Endodermal cell (in vitro differentiated cells): ENCODE measurements around the gene PCGF5. TPM values are rescaled to one million over a fixed set of nuclear protein-coding genes. Genes with fewer than 3 reads are reported as not detected.
A peak's percentile ranks its signal among the peaks of the same experiment; 100 is the strongest.

Source experiments
- DNase-seq: peaks from one replicate; pipeline ENCODE4 v3.0.0-alpha.2; 2017
- H3K27ac ChIP-seq: 2 replicates; pipeline ENCODE4 v1.5.1; 2013; ENCODE audit warnings: mild to moderate bottlenecking, low read depth, low read length, moderate library complexity
- H3K27me3 ChIP-seq: 2 replicates; pipeline ENCODE4 v1.6.1; 2013; ENCODE audit warnings: mild to moderate bottlenecking, low read length, moderate library complexity; ENCODE audit not compliant: insufficient read depth, control insufficient read depth, poor library complexity, severe bottlenecking
- H3K36me3 ChIP-seq: 2 replicates; pipeline ENCODE4 v1.7.0; 2013; ENCODE audit warnings: mild to moderate bottlenecking, low read length, moderate library complexity; ENCODE audit not compliant: control insufficient read depth, insufficient read depth
- H3K4me1 ChIP-seq: one replicate; pipeline ENCODE4 v1.7.0; 2013; ENCODE audit warnings: low read length; ENCODE audit not compliant: control insufficient read depth, insufficient read depth
- H3K4me3 ChIP-seq: 2 replicates; pipeline ENCODE4 v1.5.1; 2013; ENCODE audit warnings: mild to moderate bottlenecking, low read length, moderate library complexity
- H3K9ac ChIP-seq: 2 replicates; pipeline ENCODE4 v1.6.1; 2013; ENCODE audit warnings: mild to moderate bottlenecking, low read length, moderate library complexity; ENCODE audit not compliant: poor library complexity, severe bottlenecking; ENCODE audit errors: extremely low read depth
- H3K9me3 ChIP-seq: 2 replicates; pipeline ENCODE4 v1.6.1; 2013; ENCODE audit warnings: mild to moderate bottlenecking, low read length, moderate library complexity; ENCODE audit not compliant: control insufficient read depth
- H3K27ac Mint-ChIP-seq: 2 replicates; pipeline ENCODE4 v1.8.0; 2020; ENCODE audit warnings: mixed read lengths
- H3K27me3 Mint-ChIP-seq: 2 replicates; pipeline ENCODE4 v1.8.0; 2021; ENCODE audit warnings: mild to moderate bottlenecking, mixed read lengths; ENCODE audit not compliant: insufficient read depth
- H3K36me3 Mint-ChIP-seq: 2 replicates; pipeline ENCODE4 v1.8.0; 2020; ENCODE audit warnings: low read depth, mixed read lengths
- H3K4me1 Mint-ChIP-seq: 2 replicates; pipeline ENCODE4 v1.8.0; 2020; ENCODE audit warnings: mixed read lengths
- H3K4me3 Mint-ChIP-seq: 2 replicates; pipeline ENCODE4 v1.8.0; 2020; ENCODE audit warnings: mild to moderate bottlenecking, moderate library complexity, mixed read lengths
- H3K9me3 Mint-ChIP-seq: 2 replicates; pipeline ENCODE4 v1.8.0; 2020; ENCODE audit warnings: mild to moderate bottlenecking, mixed read lengths
- WGBS, 2 experiments: methylation state at CpG; one replicate each; pipeline versions ENCODE4 v1.1.5 to v1.1.7; 2013; ENCODE audit warnings: missing lambda C conversion rate in 2 of 2, mixed read lengths in 1 of 2; ENCODE audit not compliant: insufficient coverage in 1 of 2, insufficient read length in 1 of 2; 5-methylcytosine and 5-hydroxymethylcytosine counted together
- total RNA-seq, 2 donors: library from RNA; stranded (reverse); fragmentation: NEBNext Ultra II Directional in 1 of 2; extraction: Animal tissue kit (Norgen Biotek cat#: 25700) in 1 of 2; gene quantifications; 2 replicates in 1 of 2; 3 replicates in 1 of 2; pipeline ENCODE4 v1.2.1, GENCODE V29; 2021
- TF ChIP-seq, protein P1 (sequence below): fragments of 200-600 bp; sonication (generic); conservative IDR thresholded peaks from 2 replicates; pipeline ENCODE4 v1.5.0; 2021; ENCODE audit warnings: antibody characterized with exemption, mild to moderate bottlenecking

The PCGF5 gene
- total RNA-seq, 2 donors from 2014 or later = 6.8 to 9.2 TPM

DNA sequence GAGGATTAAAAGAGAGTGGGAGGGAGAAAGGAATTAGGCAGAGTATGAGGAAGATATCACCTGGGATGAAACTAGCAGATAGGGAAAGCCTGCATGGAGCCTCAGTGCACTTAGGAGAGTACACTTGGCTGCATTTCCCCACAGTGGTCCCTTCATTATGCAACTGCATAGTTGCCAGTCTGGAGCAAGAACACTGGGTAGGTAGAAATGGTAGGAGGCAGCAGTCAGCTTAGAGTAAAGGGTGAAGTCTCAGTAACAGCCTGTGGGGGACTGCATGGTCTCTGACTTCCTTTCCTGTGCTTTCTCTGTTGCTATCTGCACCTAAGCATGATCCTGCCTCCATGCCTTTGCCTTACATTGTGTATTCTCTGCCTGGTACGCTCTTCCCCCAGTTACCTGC, 14.0 kb upstream of the PCGF5 start:
- no peaks in the 10 kb centered on the region for H3K36me3 ChIP-seq
- H3K4me1 ChIP-seq = no peaks in the 10 kb centered on the region
- H3K4me3 Mint-ChIP-seq = no peak overlapping the region
- no peak overlapping the region for H3K27ac Mint-ChIP-seq
- TF ChIP-seq, protein P1, sequence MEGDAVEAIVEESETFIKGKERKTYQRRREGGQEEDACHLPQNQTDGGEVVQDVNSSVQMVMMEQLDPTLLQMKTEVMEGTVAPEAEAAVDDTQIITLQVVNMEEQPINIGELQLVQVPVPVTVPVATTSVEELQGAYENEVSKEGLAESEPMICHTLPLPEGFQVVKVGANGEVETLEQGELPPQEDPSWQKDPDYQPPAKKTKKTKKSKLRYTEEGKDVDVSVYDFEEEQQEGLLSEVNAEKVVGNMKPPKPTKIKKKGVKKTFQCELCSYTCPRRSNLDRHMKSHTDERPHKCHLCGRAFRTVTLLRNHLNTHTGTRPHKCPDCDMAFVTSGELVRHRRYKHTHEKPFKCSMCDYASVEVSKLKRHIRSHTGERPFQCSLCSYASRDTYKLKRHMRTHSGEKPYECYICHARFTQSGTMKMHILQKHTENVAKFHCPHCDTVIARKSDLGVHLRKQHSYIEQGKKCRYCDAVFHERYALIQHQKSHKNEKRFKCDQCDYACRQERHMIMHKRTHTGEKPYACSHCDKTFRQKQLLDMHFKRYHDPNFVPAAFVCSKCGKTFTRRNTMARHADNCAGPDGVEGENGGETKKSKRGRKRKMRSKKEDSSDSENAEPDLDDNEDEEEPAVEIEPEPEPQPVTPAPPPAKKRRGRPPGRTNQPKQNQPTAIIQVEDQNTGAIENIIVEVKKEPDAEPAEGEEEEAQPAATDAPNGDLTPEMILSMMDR = peak; percentile 18
- no peak overlapping the region for H3K9ac ChIP-seq
- no peaks in the 10 kb centered on the region for H3K9me3 Mint-ChIP-seq
- H3K27me3 ChIP-seq = peaks cover 16% of the 10 kb centered on the region
- H3K4me3 ChIP-seq = no peak overlapping the region
- H3K9me3 ChIP-seq = no peaks in the 10 kb centered on the region
- 0% methylated on average over 1 of the region's 1 CpG for WGBS, 2 experiments
- no peaks in the 10 kb centered on the region for H3K36me3 Mint-ChIP-seq
- H3K27ac ChIP-seq = no peak overlapping the region
- peaks cover 1% of the 10 kb centered on the region for H3K4me1 Mint-ChIP-seq
- peaks cover 10% of the 10 kb centered on the region for H3K27me3 Mint-ChIP-seq
- peak; percentile 54 for DNase-seq

DNA sequence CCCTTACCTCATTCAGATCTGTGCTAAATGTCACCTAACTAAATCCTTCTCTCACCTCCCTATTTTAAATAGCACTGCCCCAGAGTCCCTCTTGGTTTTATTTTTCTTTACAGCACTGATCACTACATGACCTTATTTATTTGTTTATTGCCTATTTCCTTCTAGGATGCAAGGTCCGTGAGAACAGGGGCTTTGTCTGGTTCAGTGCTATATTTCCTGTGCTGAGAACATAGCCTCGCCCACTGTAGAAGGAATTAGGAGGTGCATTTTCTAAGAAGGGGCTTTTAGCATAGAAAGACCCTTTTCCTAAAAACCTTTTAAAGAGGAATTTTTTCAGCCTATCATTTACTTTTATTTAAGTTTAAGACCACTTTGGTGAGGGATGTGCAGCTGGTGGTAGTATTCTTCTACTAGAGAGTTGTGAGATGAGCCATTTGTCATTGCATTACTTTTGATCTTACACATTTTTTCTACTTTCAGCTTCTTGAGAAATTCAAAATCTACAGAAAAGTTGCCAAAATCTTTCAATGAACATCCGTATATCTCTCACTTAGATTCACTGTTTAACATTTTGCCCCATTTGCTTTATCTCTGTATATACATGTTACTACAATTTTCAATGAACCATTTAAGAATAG, 13.5 kb upstream of the PCGF5 start:
- Histone ChIP-seq H3K27me3 (peaks cover 18% of the 10 kb centered on the region), H3K27ac (no peak overlapping the region), H3K36me3 (no peaks in the 10 kb centered on the region), H3K4me1 (no peaks in the 10 kb centered on the region), H3K4me3 (no peak overlapping the region), H3K9me3 (no peaks in the 10 kb centered on the region), H3K9ac (no peak overlapping the region)
- no peak overlapping the region for H3K4me3 Mint-ChIP-seq
- H3K4me1 Mint-ChIP-seq = peaks cover 1% of the 10 kb centered on the region
- no peaks in the 10 kb centered on the region for H3K9me3 Mint-ChIP-seq
- no peak for DNase-seq
- 87 to 90% methylated on average over 1 to 3 of the region's 3 CpGs for WGBS, 2 experiments
- no peaks in the 10 kb centered on the region for H3K36me3 Mint-ChIP-seq
- peaks cover 16% of the 10 kb centered on the region for H3K27me3 Mint-ChIP-seq
- H3K27ac Mint-ChIP-seq = no peak overlapping the region
- TF ChIP-seq, protein P1 = no peak

DNA sequence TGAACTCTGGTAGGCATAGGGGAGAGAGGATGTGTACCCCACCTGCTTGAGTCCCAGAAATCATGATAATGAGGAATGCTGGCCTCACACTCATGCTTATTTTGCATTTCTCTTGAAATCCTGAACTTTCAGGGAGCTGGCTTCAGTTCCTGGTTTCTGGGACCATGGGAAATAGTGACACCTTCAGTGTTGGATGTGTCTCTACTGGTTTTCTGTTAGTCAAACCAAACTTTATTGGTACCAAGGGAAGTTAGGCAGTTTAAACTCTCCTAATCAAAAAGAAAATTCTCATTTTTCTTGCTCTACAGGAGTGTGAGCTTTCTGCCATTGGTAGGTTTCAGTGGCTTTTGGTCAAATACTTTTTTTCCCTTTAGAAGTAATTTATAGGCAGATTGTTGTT, 11.8 kb upstream of the PCGF5 start:
- no peak overlapping the region for H3K9ac ChIP-seq

More for the DNA sequence above, 11.8 kb upstream of the PCGF5 start:
- Mint-ChIP-seq H3K9me3 (no peaks in the 10 kb centered on the region), H3K27me3 (peaks cover 23% of the 10 kb centered on the region), H3K4me3 (no peak overlapping the region), H3K4me1 (peaks cover 1% of the 10 kb centered on the region), H3K36me3 (no peaks in the 10 kb centered on the region), H3K27ac (no peak overlapping the region)
- H3K36me3 ChIP-seq = no peaks in the 10 kb centered on the region
- no peak overlapping the region for H3K27ac ChIP-seq
- H3K27me3 ChIP-seq = peaks cover 28% of the 10 kb centered on the region
- TF ChIP-seq, protein P1 = peak; percentile 28
- no peak for DNase-seq
- H3K9me3 ChIP-seq = no peaks in the 10 kb centered on the region
- H3K4me3 ChIP-seq = no peak overlapping the region
- no peaks in the 10 kb centered on the region for H3K4me1 ChIP-seq
